Transverse colon (tissue), 4 donors: ENCODE results near the gene LHFPL3.

Experiments
- EP300 ChIP-seq: sonication (generic); formaldehyde crosslinking; IDR thresholded peaks from one replicate; pipeline ENCODE4 v1.6.1; 2017; ENCODE audit warnings: antibody characterized with exemption, low read depth
- POLR2A ChIP-seq: fragments of 450-650 bp; IDR thresholded peaks from one replicate; pipeline ENCODE4 v1.6.1; 2016; ENCODE audit warnings: antibody characterized with exemption, mild to moderate bottlenecking, moderate library complexity
- POLR2AphosphoS5 ChIP-seq, 3 donors: sonication (generic); formaldehyde crosslinking; IDR thresholded peaks; one replicate each; pipeline ENCODE4 v1.6.1; 2016; ENCODE audit warnings: antibody characterized with exemption in 3 of 3
- TF ChIP-seq, protein P1 (sequence below), 5 experiments: fragments of 200-600 bp in 3 of 5; fragments of 450-650 bp in 2 of 5; sonication (generic) in 3 of 5; IDR thresholded peaks; 1 replicate in 2 of 5; 2 replicates in 3 of 5; pipeline ENCODE4 v1.5.1; 2016 to 2017; ENCODE audit warnings: antibody characterized with exemption in 5 of 5, inconsistent platforms in 3 of 5, mild to moderate bottlenecking in 2 of 5, moderate library complexity in 1 of 5

DNA sequence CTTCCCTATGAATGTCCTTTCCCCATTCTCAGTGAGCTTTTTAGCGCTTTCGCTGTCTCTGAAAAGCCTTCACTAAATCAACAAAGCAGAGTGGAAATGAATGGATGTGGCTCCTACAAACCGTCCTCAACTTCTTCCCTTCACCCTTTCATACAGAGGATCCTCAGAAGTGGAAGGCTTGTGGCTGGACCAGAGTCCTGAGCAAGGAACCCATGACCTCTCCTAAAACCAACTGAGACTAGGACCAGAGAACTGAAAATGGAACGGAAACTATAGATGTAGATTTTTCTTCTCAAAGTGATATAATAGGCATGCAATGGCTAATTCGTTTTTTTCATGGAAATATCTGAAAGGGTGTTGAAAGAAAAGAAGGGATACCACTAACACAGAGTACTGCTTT is 122.5 kb downstream of the LHFPL3 start:
- TF ChIP-seq, protein P1, sequence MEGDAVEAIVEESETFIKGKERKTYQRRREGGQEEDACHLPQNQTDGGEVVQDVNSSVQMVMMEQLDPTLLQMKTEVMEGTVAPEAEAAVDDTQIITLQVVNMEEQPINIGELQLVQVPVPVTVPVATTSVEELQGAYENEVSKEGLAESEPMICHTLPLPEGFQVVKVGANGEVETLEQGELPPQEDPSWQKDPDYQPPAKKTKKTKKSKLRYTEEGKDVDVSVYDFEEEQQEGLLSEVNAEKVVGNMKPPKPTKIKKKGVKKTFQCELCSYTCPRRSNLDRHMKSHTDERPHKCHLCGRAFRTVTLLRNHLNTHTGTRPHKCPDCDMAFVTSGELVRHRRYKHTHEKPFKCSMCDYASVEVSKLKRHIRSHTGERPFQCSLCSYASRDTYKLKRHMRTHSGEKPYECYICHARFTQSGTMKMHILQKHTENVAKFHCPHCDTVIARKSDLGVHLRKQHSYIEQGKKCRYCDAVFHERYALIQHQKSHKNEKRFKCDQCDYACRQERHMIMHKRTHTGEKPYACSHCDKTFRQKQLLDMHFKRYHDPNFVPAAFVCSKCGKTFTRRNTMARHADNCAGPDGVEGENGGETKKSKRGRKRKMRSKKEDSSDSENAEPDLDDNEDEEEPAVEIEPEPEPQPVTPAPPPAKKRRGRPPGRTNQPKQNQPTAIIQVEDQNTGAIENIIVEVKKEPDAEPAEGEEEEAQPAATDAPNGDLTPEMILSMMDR (IDR thresholded peaks at IDR 0.05) = no peak
- TF ChIP-seq EP300 (no peak), POLR2AphosphoS5 (IDR thresholded peaks at IDR 0.05) (no peak), POLR2A (no peak)
